Astrocyte (in vitro differentiated cells and primary cell): ENCODE measurements around the gene MECR.

Experiments used
- CTCF ChIP-seq: IDR thresholded peaks from 2 replicates; pipeline ENCODE4 v1.5.1; 2011; ENCODE audit warnings: low read depth, mild to moderate bottlenecking, inconsistent platforms, low read length, moderate library complexity; ENCODE audit not compliant: insufficient read depth
- EZH2 ChIP-seq: IDR thresholded peaks from 2 replicates; pipeline ENCODE4 v1.6.1; 2012; ENCODE audit warnings: mild to moderate bottlenecking, low read length, inconsistent platforms; ENCODE audit not compliant: insufficient read depth

- no peak for TF ChIP-seq CTCF
- no peak for TF ChIP-seq EZH2
These were observed 38.6 kb upstream of the MECR start for GRCh38 chr1:29269382-29269781.
